SIG-M5 (cell line): ENCODE results near the gene EXOSC7.

Source experiments
- DNase-seq: peaks from one replicate; lab custom pipeline; 2025; lab: John Stamatoyannopoulos, UW

The EXOSC7 gene

GRCh38 chr3:45055032-45055410 is 79.0 kb downstream of the EXOSC7 start:
- DNase-seq = no peak

DNA sequence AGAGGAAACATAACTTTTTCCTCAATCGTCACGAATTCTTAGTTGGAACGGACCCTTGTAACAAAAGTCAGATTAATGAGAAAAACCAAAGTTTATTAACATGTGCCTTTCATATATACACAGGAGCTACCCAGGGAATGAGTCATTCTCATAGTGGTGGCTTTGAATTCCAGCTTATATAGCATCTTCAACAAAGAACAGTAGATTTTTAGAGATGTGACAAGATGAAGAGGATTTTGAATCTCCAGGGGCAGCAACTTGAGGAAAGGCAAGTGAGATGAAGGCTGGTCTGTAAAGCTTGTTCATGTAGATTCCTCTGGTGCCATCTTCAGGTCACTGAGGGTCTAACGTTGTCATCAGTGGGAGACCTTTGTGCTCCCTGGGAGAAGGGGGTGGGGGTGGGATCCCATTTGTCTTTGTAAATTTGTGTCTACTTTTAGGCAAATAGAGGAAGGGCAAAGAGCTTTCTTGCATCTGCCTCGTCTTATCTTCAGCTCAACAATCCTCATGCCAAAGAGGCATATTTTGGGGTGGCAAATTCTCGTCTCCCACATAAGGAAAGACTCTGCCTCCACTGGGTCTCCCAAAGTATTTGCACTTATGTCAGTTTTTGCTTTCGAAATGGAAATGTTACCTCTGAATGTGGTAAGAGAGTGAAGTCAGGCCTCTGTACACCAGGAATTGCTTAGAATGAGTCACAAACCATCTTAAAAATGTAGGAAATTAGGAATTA is 79.5 kb downstream of the EXOSC7 start:
- DNase-seq = no peak

- DNase-seq = no peak
Observed at GRCh38 chr3:45056608-45057301, 80.7 kb downstream of the EXOSC7 start.

- no peak for DNase-seq
Observed at GRCh38 chr3:45057557-45057956, 81.5 kb downstream of the EXOSC7 start.

- no peak for DNase-seq
Observed at GRCh38 chr3:45059132-45059531, 83.1 kb downstream of the EXOSC7 start.

DNA sequence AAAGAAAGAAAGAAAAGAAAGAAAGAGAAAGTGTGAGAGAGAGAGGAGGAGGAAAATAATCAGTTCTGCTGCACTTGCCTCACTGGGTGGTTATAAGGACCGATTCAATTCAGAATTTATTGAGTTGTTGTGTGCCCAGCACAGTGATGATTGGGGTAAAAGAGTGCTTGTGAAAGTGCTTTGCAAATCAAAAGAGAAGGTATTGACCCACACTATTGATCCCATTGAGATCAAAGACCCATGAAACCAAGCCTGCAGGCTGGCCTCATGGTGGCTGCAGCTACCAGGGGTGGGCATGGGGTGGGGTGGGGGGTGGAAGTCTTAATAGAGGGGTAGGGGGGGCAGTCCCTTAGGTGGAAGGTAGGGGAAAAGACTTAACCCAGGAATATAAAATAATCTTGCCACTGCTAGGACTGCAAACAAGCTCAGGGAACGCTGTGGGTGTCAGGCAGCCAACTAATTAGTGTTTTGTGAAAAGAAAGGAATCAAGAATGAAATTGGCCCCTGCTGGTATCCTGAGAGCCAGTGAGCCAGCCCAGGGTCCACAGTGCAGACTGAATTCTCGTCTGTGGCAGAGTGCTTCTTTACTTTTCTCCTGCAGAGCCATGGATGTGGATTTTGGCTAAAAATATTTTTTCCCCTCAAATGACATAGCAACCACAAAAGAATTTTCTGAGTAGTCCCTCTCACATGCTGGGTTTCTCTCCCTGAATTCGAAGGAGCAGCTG is 84.3 kb downstream of the EXOSC7 start:
- DNase-seq = no peak
